ENCODE data around the gene KCNJ1. TPM values are rescaled to one million over a fixed set of nuclear protein-coding genes. Genes with fewer than 3 reads are reported as not detected.
A peak's percentile ranks its signal among the peaks of the same experiment; 100 is the strongest.

KCNJ1 gene
- total and polyA plus RNA-seq, 4 donors: 0.01 to 0.31 (median 0.14) TPM

DNA sequence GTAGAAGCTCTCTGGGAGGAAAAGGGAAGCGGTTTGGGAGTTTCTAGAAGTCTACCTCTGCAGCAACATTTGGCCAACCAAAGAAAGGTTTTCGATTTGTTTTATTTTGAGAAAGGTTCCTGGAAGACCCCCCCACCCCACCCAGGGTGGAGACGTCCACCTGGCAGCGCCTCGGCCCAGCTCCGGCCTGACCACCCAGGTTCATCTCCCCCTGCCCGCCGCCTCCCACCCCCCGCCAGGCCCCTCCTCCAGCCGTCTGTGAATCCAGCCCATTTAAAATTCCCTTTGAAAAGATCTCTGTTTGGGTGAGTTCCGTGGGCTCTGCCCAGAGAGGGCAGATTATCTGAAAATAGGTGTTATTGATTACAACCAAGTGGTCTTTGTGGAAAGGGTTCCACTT lies 43.3 kb downstream of the KCNJ1 start:
- 80 to 81% methylated on average over 11 of the region's 11 CpGs for WGBS, 2 donors
- ATAC-seq (ENCODE audit: insufficient read depth, low FRiP score) (no peak), DNase-seq (no peak)
- Histone ChIP-seq H3K4me3 (no peak overlapping the region), H3K36me3 (ENCODE audit: control insufficient read depth in 4 of 4, insufficient read depth in 4 of 4, low read length in 4 of 4) (peaks cover 0 to 5% (median 0%) of the 10 kb centered on the region in 4 donors), H3K9ac (ENCODE audit: insufficient read depth in 1 of 2, low read length in 2 of 2) (no peak overlapping the region), H3K9me3 (ENCODE audit: control insufficient read depth in 4 of 4, insufficient read depth in 3 of 4, low read length in 3 of 4) (peaks cover 0 to 2% (median 0%) of the 10 kb centered on the region in 4 donors), H3K27me3 (ENCODE audit: control insufficient read depth in 3 of 3, insufficient read depth in 3 of 3, low read length in 2 of 3) (no peaks in the 10 kb centered on the region), H3K4me1 (ENCODE audit: control insufficient read depth in 5 of 5, insufficient read depth in 5 of 5, low read length in 5 of 5) (peaks cover 0 to 14% (median 0%) of the 10 kb centered on the region in 5 donors), H3K27ac (ENCODE audit: low read depth in 1 of 2, low read length in 1 of 2) (no peak overlapping the region)
- TF ChIP-seq, protein P1, sequence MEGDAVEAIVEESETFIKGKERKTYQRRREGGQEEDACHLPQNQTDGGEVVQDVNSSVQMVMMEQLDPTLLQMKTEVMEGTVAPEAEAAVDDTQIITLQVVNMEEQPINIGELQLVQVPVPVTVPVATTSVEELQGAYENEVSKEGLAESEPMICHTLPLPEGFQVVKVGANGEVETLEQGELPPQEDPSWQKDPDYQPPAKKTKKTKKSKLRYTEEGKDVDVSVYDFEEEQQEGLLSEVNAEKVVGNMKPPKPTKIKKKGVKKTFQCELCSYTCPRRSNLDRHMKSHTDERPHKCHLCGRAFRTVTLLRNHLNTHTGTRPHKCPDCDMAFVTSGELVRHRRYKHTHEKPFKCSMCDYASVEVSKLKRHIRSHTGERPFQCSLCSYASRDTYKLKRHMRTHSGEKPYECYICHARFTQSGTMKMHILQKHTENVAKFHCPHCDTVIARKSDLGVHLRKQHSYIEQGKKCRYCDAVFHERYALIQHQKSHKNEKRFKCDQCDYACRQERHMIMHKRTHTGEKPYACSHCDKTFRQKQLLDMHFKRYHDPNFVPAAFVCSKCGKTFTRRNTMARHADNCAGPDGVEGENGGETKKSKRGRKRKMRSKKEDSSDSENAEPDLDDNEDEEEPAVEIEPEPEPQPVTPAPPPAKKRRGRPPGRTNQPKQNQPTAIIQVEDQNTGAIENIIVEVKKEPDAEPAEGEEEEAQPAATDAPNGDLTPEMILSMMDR (IDR thresholded peaks at IDR 0.05; ENCODE audit: control extremely low read depth, extremely low read depth): no peak

DNA sequence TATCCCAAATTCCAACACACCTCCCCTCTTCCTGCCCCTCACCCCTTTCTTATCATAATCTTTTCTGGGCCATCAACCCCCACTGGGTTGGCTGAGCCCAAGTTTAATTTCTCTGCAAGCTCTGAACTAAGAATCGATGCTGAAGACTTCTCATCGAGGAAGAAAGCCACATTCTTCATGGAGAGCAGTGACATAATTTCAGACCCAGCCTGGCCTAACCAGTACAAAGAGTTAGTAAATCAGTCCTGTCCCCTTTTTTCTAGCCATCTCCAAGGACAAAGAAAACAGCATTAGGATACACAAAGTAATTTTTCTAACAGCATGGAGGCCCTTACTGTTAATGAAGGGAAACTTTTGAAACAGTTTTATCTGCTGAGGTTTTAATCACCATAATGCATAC lies 45.0 kb downstream of the KCNJ1 start:
- peaks cover 0 to 5% (median 0%) of the 10 kb centered on the region in 4 donors for H3K36me3 ChIP-seq (ENCODE audit: control insufficient read depth in 4 of 4, insufficient read depth in 4 of 4, low read length in 4 of 4)
- H3K27me3 ChIP-seq (ENCODE audit: control insufficient read depth in 3 of 3, insufficient read depth in 3 of 3, low read length in 2 of 3): no peaks in the 10 kb centered on the region
- DNase-seq (no peak), ATAC-seq (ENCODE audit: insufficient read depth, low FRiP score) (no peak)
- no peak overlapping the region for H3K4me3 ChIP-seq
- H3K27ac ChIP-seq (ENCODE audit: low read depth in 1 of 2, low read length in 1 of 2): no peak overlapping the region
- H3K9ac ChIP-seq (ENCODE audit: insufficient read depth in 1 of 2, low read length in 2 of 2): no peak overlapping the region
- TF ChIP-seq, protein P1 (IDR thresholded peaks at IDR 0.05; ENCODE audit: control extremely low read depth, extremely low read depth): no peak
- 94 to 96% methylated on average over 2 of the region's 2 CpGs for WGBS, 2 donors
- H3K9me3 ChIP-seq (ENCODE audit: control insufficient read depth in 4 of 4, insufficient read depth in 3 of 4, low read length in 3 of 4): peaks cover 0 to 2% (median 0%) of the 10 kb centered on the region in 4 donors
- H3K4me1 ChIP-seq (ENCODE audit: control insufficient read depth in 5 of 5, insufficient read depth in 5 of 5, low read length in 5 of 5): peaks cover 0 to 12% (median 0%) of the 10 kb centered on the region in 5 donors

GRCh38 chr11:128821556-128821955 lies 45.5 kb downstream of the KCNJ1 start:
- Histone ChIP-seq H3K36me3 (ENCODE audit: control insufficient read depth in 4 of 4, insufficient read depth in 4 of 4, low read length in 4 of 4) (peaks cover 0 to 5% (median 0%) of the 10 kb centered on the region in 4 donors), H3K27me3 (ENCODE audit: control insufficient read depth in 3 of 3, insufficient read depth in 3 of 3, low read length in 2 of 3) (no peaks in the 10 kb centered on the region), H3K27ac (ENCODE audit: low read depth in 1 of 2, low read length in 1 of 2) (no peak overlapping the region), H3K4me3 (no peak overlapping the region), H3K9me3 (ENCODE audit: control insufficient read depth in 4 of 4, insufficient read depth in 3 of 4, low read length in 3 of 4) (peaks cover 0 to 2% (median 0%) of the 10 kb centered on the region in 4 donors), H3K4me1 (ENCODE audit: control insufficient read depth in 5 of 5, insufficient read depth in 5 of 5, low read length in 5 of 5) (peaks cover 0 to 11% (median 0%) of the 10 kb centered on the region in 5 donors), H3K9ac (ENCODE audit: insufficient read depth in 1 of 2, low read length in 2 of 2) (no peak overlapping the region)
- WGBS, 2 donors: 86 to 93% methylated on average over 4 of the region's 4 CpGs
- DNase-seq: no peak
- TF ChIP-seq, protein P1 (IDR thresholded peaks at IDR 0.05; ENCODE audit: control extremely low read depth, extremely low read depth): no peak
- no peak for ATAC-seq (ENCODE audit: insufficient read depth, low FRiP score)

- no peak overlapping the region for H3K4me3 ChIP-seq
- H3K27ac ChIP-seq (ENCODE audit: low read depth in 1 of 2, low read length in 1 of 2): peak overlapping the region in 1 of 2 donors; percentile 3
- WGBS, 2 donors: 91 to 98% methylated on average over 8 of the region's 8 CpGs
- TF ChIP-seq, protein P1 (IDR thresholded peaks at IDR 0.05; ENCODE audit: control extremely low read depth, extremely low read depth): no peak
- peaks cover 0 to 7% (median 0%) of the 10 kb centered on the region in 4 donors for H3K36me3 ChIP-seq (ENCODE audit: control insufficient read depth in 4 of 4, insufficient read depth in 4 of 4, low read length in 4 of 4)
- no peaks in the 10 kb centered on the region for H3K27me3 ChIP-seq (ENCODE audit: control insufficient read depth in 3 of 3, insufficient read depth in 3 of 3, low read length in 2 of 3)
- H3K9me3 ChIP-seq (ENCODE audit: control insufficient read depth in 4 of 4, insufficient read depth in 3 of 4, low read length in 3 of 4): peaks cover 0 to 2% (median 0%) of the 10 kb centered on the region in 4 donors
- no peak overlapping the region for H3K9ac ChIP-seq (ENCODE audit: insufficient read depth in 1 of 2, low read length in 2 of 2)
- ATAC-seq (ENCODE audit: insufficient read depth, low FRiP score) (no peak), DNase-seq (no peak)
- peaks cover 0 to 10% (median 0%) of the 10 kb centered on the region in 5 donors for H3K4me1 ChIP-seq (ENCODE audit: control insufficient read depth in 5 of 5, insufficient read depth in 5 of 5, low read length in 5 of 5)
These were observed 47.9 kb downstream of the KCNJ1 start for GRCh38 chr11:128819198-128819597.

Data from lung (tissue), 12 donors.